Sigmoid colon (tissue), 7 donors: ENCODE measurements around the gene RASSF5. TPM values are rescaled to one million over a fixed set of nuclear protein-coding genes. Genes with fewer than 3 reads are reported as not detected.

Experiments used
- DNase-seq: peaks from one replicate; pipeline ENCODE4 v3.0.0-alpha.2; 2019
- H3K27ac ChIP-seq, 4 donors: fragments of 200-600 bp; sonication (generic); one replicate each; pipeline ENCODE4 v1.5.1; 2016 to 2019; ENCODE audit warnings: mild to moderate bottlenecking in 1 of 4
- H3K27me3 ChIP-seq, 3 donors: fragments of 200-600 bp; sonication (generic); one replicate each; pipeline ENCODE4 v1.5.1; 2019; ENCODE audit warnings: mild to moderate bottlenecking in 1 of 3
- H3K36me3 ChIP-seq, 4 donors: fragments of 200-600 bp; sonication (generic); one replicate each; pipeline ENCODE4 v1.5.1; 2016 to 2019
- H3K4me1 ChIP-seq, 4 donors: fragments of 200-600 bp; sonication (generic); one replicate each; pipeline ENCODE4 v1.5.1; 2017 to 2019
- H3K4me3 ChIP-seq, 4 donors: fragments of 200-600 bp; sonication (generic); one replicate each; pipeline ENCODE4 v1.5.1; 2017 to 2019; ENCODE audit warnings: mild to moderate bottlenecking in 2 of 4, moderate library complexity in 1 of 4
- H3K9me3 ChIP-seq, 4 donors: fragments of 200-600 bp in 3 of 4; sonication (generic) in 3 of 4; one replicate each; pipeline versions ENCODE4 v1.5.1 to v1.6.1; 2013 to 2019
- CTCF ChIP-seq, 4 experiments: fragments of 450-650 bp in 3 of 4; fragments of 200-600 bp in 1 of 4; IDR thresholded peaks; one replicate each; pipeline ENCODE4 v1.5.1; 2016 to 2019; ENCODE audit warnings: antibody characterized with exemption in 4 of 4, mild to moderate bottlenecking in 3 of 4, moderate library complexity in 2 of 4
- EP300 ChIP-seq, 4 donors: sonication (generic); formaldehyde crosslinking; IDR thresholded peaks; one replicate each; pipeline ENCODE4 v1.6.1; 2017; ENCODE audit warnings: antibody characterized with exemption in 4 of 4
- POLR2A ChIP-seq, 2 donors: fragments of 450-650 bp; IDR thresholded peaks; one replicate each; pipeline ENCODE4 v1.6.1; 2016; ENCODE audit warnings: antibody characterized with exemption in 2 of 2, mild to moderate bottlenecking in 2 of 2, moderate library complexity in 2 of 2
- POLR2AphosphoS5 ChIP-seq, 4 donors: sonication (generic); formaldehyde crosslinking; IDR thresholded peaks; one replicate each; pipeline ENCODE4 v1.6.1; 2017; ENCODE audit warnings: antibody characterized with exemption in 4 of 4
- WGBS, 2 donors: extraction: QIAGEN DNeasy Blood & Tissue Kit; methylation state at CpG; one replicate each; pipeline ENCODE4 v1.1.7; 2013; 5-methylcytosine and 5-hydroxymethylcytosine counted together
- intact Hi-C: fragments of 100-400 bp; cut with DNase I; formaldehyde crosslinking; loops from one replicate; pipeline ENCODE4 v1.15.1; 2023
- polyA plus RNA-seq, 3 donors: library from polyadenylated mRNA; stranded (reverse); fragments of 200-250 nt; gene quantifications; one replicate each; pipeline ENCODE4 v1.2.3, GENCODE V29; 2013
- total RNA-seq, 4 donors: library from RNA; depleted of rRNA; stranded (reverse); fragments of >200 nt; gene quantifications; one replicate each; pipeline ENCODE4 v1.1.0, GENCODE V29; 2016
- donor health status: healthy with polysubstance abuse.
- donor health status: Bipolar disorder and iron deficiency.
- donor health status: healthy.

The RASSF5 gene
- total and polyA plus RNA-seq, 7 donors, result 2.5 to 25.9 (median 4.3) TPM

GRCh38 chr1:206582537-206582936 is 75.2 kb downstream of the RASSF5 start:
- H3K27me3 ChIP-seq, result no peaks in the 10 kb centered on the region
- H3K4me3 ChIP-seq, result no peak overlapping the region
- intact Hi-C loops, result loop anchor here (5.0 kb wide), 1 partner anchor 90 kb away; no protein-coding TSS in a partner anchor
- no peak for DNase-seq
- 84 to 87% methylated on average over 5 of the region's 5 CpGs for WGBS, 2 donors
- peaks cover 0 to 5% (median 0%) of the 10 kb centered on the region in 4 donors for H3K4me1 ChIP-seq
- TF ChIP-seq CTCF (IDR thresholded peaks at IDR 0.05), result no peak
- TF ChIP-seq EP300 (IDR thresholded peaks at IDR 0.05), result no peak
- TF ChIP-seq POLR2A (IDR thresholded peaks at IDR 0.05), result no peak
- no peak for TF ChIP-seq POLR2AphosphoS5 (IDR thresholded peaks at IDR 0.05)
- no peaks in the 10 kb centered on the region for H3K9me3 ChIP-seq
- peaks cover 0 to 18% (median 3%) of the 10 kb centered on the region in 4 donors for H3K36me3 ChIP-seq
- H3K27ac ChIP-seq, result no peak overlapping the region

- DNase-seq, result no peak
- TF ChIP-seq CTCF (IDR thresholded peaks at IDR 0.05), result no peak
- no peak for TF ChIP-seq EP300 (IDR thresholded peaks at IDR 0.05)
- TF ChIP-seq POLR2A (IDR thresholded peaks at IDR 0.05), result no peak
- no peak for TF ChIP-seq POLR2AphosphoS5 (IDR thresholded peaks at IDR 0.05)
- Histone ChIP-seq H3K4me3 (no peak overlapping the region), H3K9me3 (no peaks in the 10 kb centered on the region), H3K27me3 (no peaks in the 10 kb centered on the region), H3K36me3 (peaks cover 0 to 24% (median 3%) of the 10 kb centered on the region in 4 donors), H3K4me1 (peaks cover 0 to 11% (median 2%) of the 10 kb centered on the region in 4 donors), H3K27ac (no peak overlapping the region)
- intact Hi-C loops, result loop anchor here (1.0 to 5.0 kb wide), 2 partner anchors 39 to 91 kb away; no protein-coding TSS in a partner anchor
- 76 to 79% methylated on average over 18 of the region's 18 CpGs for WGBS, 2 donors
These were observed 75.8 kb downstream of the RASSF5 start for GRCh38 chr1:206582971-206583706.

GRCh38 chr1:206583707-206584648 is 76.6 kb downstream of the RASSF5 start:
- H3K36me3 ChIP-seq, result peaks cover 0 to 29% (median 3%) of the 10 kb centered on the region in 4 donors
- intact Hi-C loops, result loop anchor here (1.0 to 5.0 kb wide), 2 partner anchors 40 to 92 kb away; no protein-coding TSS in a partner anchor
- peaks cover 0 to 20% (median 7%) of the 10 kb centered on the region in 4 donors for H3K4me1 ChIP-seq
- DNase-seq, result peak; percentile 79
- H3K27ac ChIP-seq, result no peak overlapping the region
- TF ChIP-seq EP300 (IDR thresholded peaks at IDR 0.05) (no peak), POLR2AphosphoS5 (IDR thresholded peaks at IDR 0.05) (no peak), CTCF (IDR thresholded peaks at IDR 0.05) (peak; percentile 59 to 87 (median 82))
- H3K4me3 ChIP-seq, result no peak overlapping the region
- no peaks in the 10 kb centered on the region for H3K27me3 ChIP-seq
- WGBS, 2 donors, result 86 to 88% methylated on average over 16 of the region's 16 CpGs
- H3K9me3 ChIP-seq, result no peaks in the 10 kb centered on the region

GRCh38 chr1:206584683-206585082 is 77.4 kb downstream of the RASSF5 start:
- 73 to 87% methylated on average over 4 of the region's 4 CpGs for whole genome bisulfite sequencing, 2 donors

More at GRCh38 chr1:206584683-206585082, 77.4 kb downstream of the RASSF5 start:
- H3K27me3 ChIP-seq, result no peaks in the 10 kb centered on the region
- H3K36me3 ChIP-seq, result peaks cover 0 to 34% (median 3%) of the 10 kb centered on the region in 4 donors
- no peak overlapping the region for H3K27ac ChIP-seq
- H3K9me3 ChIP-seq, result no peaks in the 10 kb centered on the region
- no peak overlapping the region for H3K4me3 ChIP-seq
- peaks cover 0 to 23% (median 13%) of the 10 kb centered on the region in 4 donors for H3K4me1 ChIP-seq
- intact Hi-C loops, result loop anchor here (5.0 kb wide), 1 partner anchor 92 kb away; no protein-coding TSS in a partner anchor
- no peak for TF ChIP-seq CTCF (IDR thresholded peaks at IDR 0.05)
- no peak for TF ChIP-seq EP300 (IDR thresholded peaks at IDR 0.05)
- no peak for TF ChIP-seq POLR2A (IDR thresholded peaks at IDR 0.05)
- TF ChIP-seq POLR2AphosphoS5 (IDR thresholded peaks at IDR 0.05), result no peak
- DNase-seq, result no peak
